ENCODE data around the gene CCR8. TPM values are rescaled to one million over a fixed set of nuclear protein-coding genes. Genes with fewer than 3 reads are reported as not detected.

The CCR8 gene
- total RNA-seq, 2 experiments from 2014 or later = 1.3 to 2.1 TPM

DNA sequence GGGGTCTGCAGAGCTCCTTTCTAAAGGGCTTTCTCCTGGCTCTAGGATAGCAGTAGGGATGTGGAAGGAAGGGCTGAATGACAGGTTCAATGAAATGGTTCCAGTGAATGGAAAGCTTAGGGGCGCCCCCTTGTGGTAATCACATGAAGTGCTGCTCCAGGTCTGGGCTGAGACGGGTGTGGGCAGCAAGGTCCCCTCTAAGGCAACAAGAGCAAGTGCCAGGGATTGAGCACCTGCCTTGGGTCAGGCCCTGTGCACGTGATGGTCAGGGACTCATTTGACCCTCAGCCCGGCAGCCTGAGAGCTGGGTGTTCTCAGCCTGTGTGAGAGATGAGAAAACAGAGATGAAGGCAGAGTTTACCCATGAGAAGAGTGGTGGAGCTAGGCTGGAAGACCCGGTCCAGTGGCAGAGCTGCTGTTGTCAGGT, 37.6 kb upstream of the CCR8 start:
- H3K27me3 Mint-ChIP-seq = no peaks in the 10 kb centered on the region
- Histone ChIP-seq H3K4me1 (ENCODE audit: insufficient read depth, low read length) (peaks cover 34% of the 10 kb centered on the region), H3K27me3 (ENCODE audit: control insufficient read depth in 1 of 2, insufficient read depth in 2 of 2, low read length in 2 of 2) (no peaks in the 10 kb centered on the region), H3K36me3 (ENCODE audit: insufficient read depth, low read length) (no peaks in the 10 kb centered on the region), H3K4me3 (ENCODE audit: low read length) (no peak overlapping the region), H3K27ac (ENCODE audit: low read depth in 1 of 2, low read length in 2 of 2) (no peak overlapping the region), H3K9me3 (ENCODE audit: control insufficient read depth in 1 of 2, insufficient read depth in 1 of 2, low read length in 2 of 2) (no peaks in the 10 kb centered on the region)
- H3K36me3 Mint-ChIP-seq (ENCODE audit: low read depth) = peaks cover 5% of the 10 kb centered on the region
- H3K4me1 Mint-ChIP-seq (ENCODE audit: low read depth) = peaks cover 16% of the 10 kb centered on the region
- TF ChIP-seq, protein P1, sequence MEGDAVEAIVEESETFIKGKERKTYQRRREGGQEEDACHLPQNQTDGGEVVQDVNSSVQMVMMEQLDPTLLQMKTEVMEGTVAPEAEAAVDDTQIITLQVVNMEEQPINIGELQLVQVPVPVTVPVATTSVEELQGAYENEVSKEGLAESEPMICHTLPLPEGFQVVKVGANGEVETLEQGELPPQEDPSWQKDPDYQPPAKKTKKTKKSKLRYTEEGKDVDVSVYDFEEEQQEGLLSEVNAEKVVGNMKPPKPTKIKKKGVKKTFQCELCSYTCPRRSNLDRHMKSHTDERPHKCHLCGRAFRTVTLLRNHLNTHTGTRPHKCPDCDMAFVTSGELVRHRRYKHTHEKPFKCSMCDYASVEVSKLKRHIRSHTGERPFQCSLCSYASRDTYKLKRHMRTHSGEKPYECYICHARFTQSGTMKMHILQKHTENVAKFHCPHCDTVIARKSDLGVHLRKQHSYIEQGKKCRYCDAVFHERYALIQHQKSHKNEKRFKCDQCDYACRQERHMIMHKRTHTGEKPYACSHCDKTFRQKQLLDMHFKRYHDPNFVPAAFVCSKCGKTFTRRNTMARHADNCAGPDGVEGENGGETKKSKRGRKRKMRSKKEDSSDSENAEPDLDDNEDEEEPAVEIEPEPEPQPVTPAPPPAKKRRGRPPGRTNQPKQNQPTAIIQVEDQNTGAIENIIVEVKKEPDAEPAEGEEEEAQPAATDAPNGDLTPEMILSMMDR (IDR thresholded peaks at IDR 0.05) = peak; percentile 95
- H3K27ac Mint-ChIP-seq = no peak overlapping the region
- peak; percentile 48 to 82 (median 67) for DNase-seq
- CTCF ChIA-PET = interaction anchor here (0.6 to 4.8 kb wide), 20 partner anchors 11 to 191 kb away, joined by 3 to 68 read pairs (median 4); partner anchors contain the start of genes CX3CR1, RPSA and XIRP1
- intact Hi-C loops (cut with DNase I, micrococcal nuclease) = loop anchor here (2.0 to 5.0 kb wide), 2 partner anchors 85 to 87 kb away; no protein-coding TSS in a partner anchor
- ATAC-seq (ENCODE audit: poor library complexity) = peak; percentile 57
- H3K4me3 Mint-ChIP-seq = no peak overlapping the region
- no peaks in the 10 kb centered on the region for H3K9me3 Mint-ChIP-seq
- POLR2A ChIA-PET = interaction anchor here (0.7 to 1.4 kb wide), 5 partner anchors 11 to 165 kb away, joined by 3 to 4 read pairs (median 3); no protein-coding TSS in a partner anchor

- no peak for ATAC-seq (ENCODE audit: poor library complexity)
- H3K4me1 Mint-ChIP-seq (ENCODE audit: low read depth) = peaks cover 16% of the 10 kb centered on the region
- H3K27me3 Mint-ChIP-seq = no peaks in the 10 kb centered on the region
- H3K27me3 ChIP-seq (ENCODE audit: control insufficient read depth in 1 of 2, insufficient read depth in 2 of 2, low read length in 2 of 2) = no peaks in the 10 kb centered on the region
- no peaks in the 10 kb centered on the region for H3K9me3 Mint-ChIP-seq
- H3K4me1 ChIP-seq (ENCODE audit: insufficient read depth, low read length) = peaks cover 34% of the 10 kb centered on the region
- no peak overlapping the region for H3K4me3 Mint-ChIP-seq
- intact Hi-C loops (cut with DNase I, micrococcal nuclease) = loop anchor here (2.0 to 5.0 kb wide), 2 partner anchors 84 to 86 kb away; no protein-coding TSS in a partner anchor
- H3K36me3 Mint-ChIP-seq (ENCODE audit: low read depth) = peaks cover 5% of the 10 kb centered on the region
- no peak for DNase-seq
- H3K36me3 ChIP-seq (ENCODE audit: insufficient read depth, low read length) = no peaks in the 10 kb centered on the region
- TF ChIP-seq, protein P1 (IDR thresholded peaks at IDR 0.05) = no peak
- no peak overlapping the region for H3K27ac Mint-ChIP-seq
- ChIA-PET CTCF (interaction anchor here (2.3 kb wide), 1 partner anchor 102 kb away, joined by 19 read pairs; the partner anchor contains the start of gene XIRP1), POLR2A (interaction anchor here (1.2 kb wide), 1 partner anchor 122 kb away, joined by 3 read pairs; no protein-coding TSS in a partner anchor)
- no peak overlapping the region for H3K27ac ChIP-seq (ENCODE audit: low read depth in 1 of 2, low read length in 2 of 2)
- H3K9me3 ChIP-seq (ENCODE audit: control insufficient read depth in 1 of 2, insufficient read depth in 1 of 2, low read length in 2 of 2) = peaks cover 0 to 2% of the 10 kb centered on the region in 2 experiments
- no peak overlapping the region for H3K4me3 ChIP-seq (ENCODE audit: low read length)
These were observed 36.5 kb upstream of the CCR8 start for GRCh38 chr3:39292961-39293360.

GRCh38 chr3:39294446-39295183, 34.9 kb upstream of the CCR8 start:
- ATAC-seq (ENCODE audit: poor library complexity) (no peak), DNase-seq (peak in 5 of 14 experiments; percentile 3 to 56 (median 20))
- TF ChIP-seq, protein P1 (IDR thresholded peaks at IDR 0.05) = no peak
- Mint-ChIP-seq H3K36me3 (ENCODE audit: low read depth) (peaks cover 13% of the 10 kb centered on the region), H3K9me3 (peaks cover 7% of the 10 kb centered on the region), H3K4me1 (ENCODE audit: low read depth) (peaks cover 10% of the 10 kb centered on the region), H3K4me3 (peak overlapping the region; percentile 15), H3K27ac (peak overlapping the region; percentile 81), H3K27me3 (no peaks in the 10 kb centered on the region)
- H3K4me3 ChIP-seq (ENCODE audit: low read length) = no peak overlapping the region
- H3K27me3 ChIP-seq (ENCODE audit: control insufficient read depth in 1 of 2, insufficient read depth in 2 of 2, low read length in 2 of 2) = no peaks in the 10 kb centered on the region
- H3K9me3 ChIP-seq (ENCODE audit: control insufficient read depth in 1 of 2, insufficient read depth in 1 of 2, low read length in 2 of 2) = peaks cover 10 to 11% of the 10 kb centered on the region in 2 experiments
- peaks cover 25% of the 10 kb centered on the region for H3K4me1 ChIP-seq (ENCODE audit: insufficient read depth, low read length)
- H3K36me3 ChIP-seq (ENCODE audit: insufficient read depth, low read length) = no peaks in the 10 kb centered on the region
- intact Hi-C loops (cut with DNase I, micrococcal nuclease) = loop anchor here in 1 of 2 experiments (5.0 kb wide), 1 partner anchor 83 kb away; no protein-coding TSS in a partner anchor
- ChIA-PET CTCF (no interaction called here), POLR2A (no interaction called here)
- H3K27ac ChIP-seq (ENCODE audit: low read depth in 1 of 2, low read length in 2 of 2) = no peak overlapping the region

Measured in CD4-positive, alpha-beta T cell (primary cell).